Activated naive CD4-positive, alpha-beta T cell treated with anti-CD3 and anti-CD28 coated beads, Interleukin-2, amount 50 U/mL, for 24 hours (primary cell): Measurements from ENCODE around the gene CYP3A7.
A peak's percentile ranks its signal among the peaks of the same experiment; 100 is the strongest.
"Not testable (repeated sequence)": the region's sequence is repeated elsewhere in the genome, so short reads cannot be mapped to it uniquely, and the experiment has no call there.

Source experiments
- H3K27ac Mint-ChIP-seq: one replicate; pipeline ENCODE4 v1.8.0; 2021; ENCODE audit warnings: mild to moderate bottlenecking, mixed read lengths
- H3K27me3 Mint-ChIP-seq: one replicate; pipeline ENCODE4 v1.8.0; 2021; ENCODE audit warnings: mixed read lengths
- H3K36me3 Mint-ChIP-seq: one replicate; pipeline ENCODE4 v1.8.0; 2021; ENCODE audit warnings: mixed read lengths
- H3K4me1 Mint-ChIP-seq: one replicate; pipeline ENCODE4 v1.8.0; 2021; ENCODE audit warnings: mixed read lengths
- H3K4me3 Mint-ChIP-seq: one replicate; pipeline ENCODE4 v1.8.0; 2021; ENCODE audit warnings: mild to moderate bottlenecking, mixed read lengths
- H3K9me3 Mint-ChIP-seq: one replicate; pipeline ENCODE4 v1.8.0; 2021; ENCODE audit warnings: mixed read lengths

CYP3A7 gene

GRCh38 chr7:99669782-99670181 is 65.2 kb downstream of the CYP3A7 start:
- Mint-ChIP-seq H3K27ac (no peak overlapping the region), H3K4me3 (no peak overlapping the region), H3K4me1 (peaks cover 8% of the 10 kb centered on the region), H3K9me3 (no peaks in the 10 kb centered on the region), H3K27me3 (no peaks in the 10 kb centered on the region), H3K36me3 (peaks cover 5% of the 10 kb centered on the region)

- Mint-ChIP-seq H3K36me3 (peaks cover 11% of the 10 kb centered on the region), H3K4me3 (no peak overlapping the region), H3K27me3 (no peaks in the 10 kb centered on the region), H3K4me1 (no peaks in the 10 kb centered on the region), H3K27ac (no peak overlapping the region), H3K9me3 (no peaks in the 10 kb centered on the region)
These were observed 66.5 kb downstream of the CYP3A7 start for GRCh38 chr7:99668541-99668940.

GRCh38 chr7:99667179-99667578 is 67.8 kb downstream of the CYP3A7 start:
- Mint-ChIP-seq H3K27ac (no peak overlapping the region), H3K9me3 (no peaks in the 10 kb centered on the region), H3K4me3 (no peak overlapping the region), H3K27me3 (no peaks in the 10 kb centered on the region), H3K4me1 (no peaks in the 10 kb centered on the region), H3K36me3 (peaks cover 18% of the 10 kb centered on the region)

- Mint-ChIP-seq H3K36me3 (peaks cover 18% of the 10 kb centered on the region), H3K4me1 (no peaks in the 10 kb centered on the region), H3K27me3 (no peaks in the 10 kb centered on the region), H3K9me3 (no peaks in the 10 kb centered on the region), H3K27ac (no peak overlapping the region), H3K4me3 (no peak overlapping the region)
These were observed 69.0 kb downstream of the CYP3A7 start for GRCh38 chr7:99666013-99666395.

DNA sequence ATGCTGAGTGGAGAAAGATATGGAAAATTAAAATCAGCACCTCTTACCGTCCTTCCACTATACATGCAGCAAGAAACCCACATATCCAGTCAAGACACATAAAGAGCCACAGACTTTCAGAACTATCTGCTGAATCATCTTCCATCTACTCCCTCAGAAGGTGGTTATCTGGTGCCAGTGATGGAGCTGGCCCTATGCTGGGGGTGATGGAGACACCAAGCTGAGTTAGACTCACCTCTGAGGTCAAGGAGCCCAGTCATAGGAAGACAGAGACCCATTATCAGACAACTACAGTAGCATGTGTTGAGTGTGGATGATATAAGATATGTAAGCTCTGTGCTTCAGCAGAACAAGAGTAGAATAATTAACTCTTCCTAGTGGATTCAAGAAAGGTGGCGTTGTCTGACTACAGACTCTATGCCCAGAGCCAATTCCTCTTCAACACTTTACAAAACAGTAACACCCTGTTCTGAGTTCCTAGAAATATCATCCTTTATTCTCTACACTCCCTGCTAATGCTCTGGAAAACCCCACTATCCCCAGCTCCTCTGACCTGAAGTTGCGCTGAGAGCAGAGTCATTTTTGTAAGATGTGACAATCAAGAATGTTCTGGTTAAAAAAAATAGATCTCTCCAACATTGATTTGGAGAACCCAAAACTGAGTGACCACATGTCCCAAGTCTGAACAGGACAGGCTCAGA is 69.5 kb downstream of the CYP3A7 start:
- no peaks in the 10 kb centered on the region for H3K27me3 Mint-ChIP-seq
- H3K27ac Mint-ChIP-seq: peak overlapping the region; percentile 85
- no peaks in the 10 kb centered on the region for H3K4me1 Mint-ChIP-seq
- no peak overlapping the region for H3K4me3 Mint-ChIP-seq
- peaks cover 18% of the 10 kb centered on the region for H3K36me3 Mint-ChIP-seq
- no peaks in the 10 kb centered on the region for H3K9me3 Mint-ChIP-seq

DNA sequence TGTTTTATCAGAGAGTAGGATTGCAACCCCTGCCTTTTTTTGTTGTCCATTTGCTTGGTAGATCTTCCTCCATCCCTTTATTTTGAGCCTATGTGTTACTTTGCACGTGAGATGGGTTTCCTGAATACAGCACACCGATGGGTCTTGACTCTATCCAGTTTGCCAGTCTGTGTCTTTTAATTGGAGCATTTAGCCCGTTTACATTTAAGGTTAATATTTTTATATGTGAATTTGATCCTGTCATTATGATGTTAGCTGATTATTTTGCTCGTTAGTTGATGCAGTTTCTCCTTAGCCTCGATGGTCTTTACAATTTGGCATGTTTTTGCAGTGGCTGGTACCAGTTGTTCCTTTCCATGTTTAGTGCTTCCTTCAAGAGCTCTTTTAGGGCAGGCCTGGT is 77.1 kb downstream of the CYP3A7 start:
- H3K4me3 Mint-ChIP-seq, H3K9me3 Mint-ChIP-seq, H3K4me1 Mint-ChIP-seq, H3K27me3 Mint-ChIP-seq, H3K27ac Mint-ChIP-seq: not testable (repeated sequence)
- peaks cover 22% of the 10 kb centered on the region for H3K36me3 Mint-ChIP-seq
